ENCODE results near the gene AGTR1. TPM values are rescaled to one million over a fixed set of nuclear protein-coding genes. Genes with fewer than 3 reads are reported as not detected.

AGTR1 gene
- total and polyA plus RNA-seq, 10 of the 15 experiments (the other 5 are each of a cell fraction or from before 2014, with no cell fraction given): not detected

- TF ChIP-seq E2F8 (IDR thresholded peaks at IDR 0.05; ENCODE audit: low read depth, partially characterized antibody) (no peak), ZBTB11 (CRISPR knock-in tag; IDR thresholded peaks at IDR 0.05) (no peak), EP300 (IDR thresholded peaks at IDR 0.05; ENCODE audit: borderline replicate concordance in 1 of 2, control insufficient read depth in 1 of 2, low read depth in 2 of 2, low read length in 2 of 2) (no peak), SUZ12 (IDR thresholded peaks at IDR 0.05; ENCODE audit: unreplicated experiment) (no peak)
Observed at GRCh38 chr3:148723631-148724030, 25.9 kb downstream of the AGTR1 start (continued).

GRCh38 chr3:148727231-148727630, 29.5 kb downstream of the AGTR1 start:
- Histone ChIP-seq H3K4me2 (ENCODE audit: control insufficient read depth, insufficient read depth) (no peak overlapping the region), H3K27me3 (replicated peaks in 1 of 2; ENCODE audit: control insufficient read depth in 2 of 2, insufficient read depth in 2 of 2, low read length in 1 of 2) (no peaks in the 10 kb centered on the region), H4K20me1 (ENCODE audit: control insufficient read depth, insufficient read depth) (no peaks in the 10 kb centered on the region), H3K4me3 (no peak overlapping the region), H3K9ac (ENCODE audit: control insufficient read depth, insufficient read depth, low read length) (no peak overlapping the region), H3K27ac (ENCODE audit: control insufficient read depth, insufficient read depth) (no peak overlapping the region), H3K36me3 (ENCODE audit: control insufficient read depth in 2 of 2, insufficient read depth in 2 of 2, low read length in 1 of 2) (no peaks in the 10 kb centered on the region), H3K4me1 (ENCODE audit: control insufficient read depth, insufficient read depth, low read length) (no peaks in the 10 kb centered on the region), H2AFZ (ENCODE audit: control insufficient read depth, low read depth, low read length) (no peak overlapping the region), H3K79me2 (ENCODE audit: control insufficient read depth, insufficient read depth, low read length) (no peaks in the 10 kb centered on the region), H3K9me3 (replicated peaks; ENCODE audit: control insufficient read depth, insufficient read depth, low read length) (no peaks in the 10 kb centered on the region)
- ChIA-PET CTCF (interaction anchor here (0.7 to 0.8 kb wide), 2 partner anchors 8 to 214 kb away, joined by 3 to 4 read pairs; no protein-coding TSS in a partner anchor), RAD21 (ENCODE audit: unreplicated experiment) (interaction anchor here (0.8 kb wide), 1 partner anchor 228 kb away, joined by 3 read pairs; no protein-coding TSS in a partner anchor), POLR2A (no interaction called here), SMC1A (ENCODE audit: uncharacterized antibody, unreplicated experiment) (interaction anchor here (1.1 kb wide), 1 partner anchor 9 kb away, joined by 5 read pairs; no protein-coding TSS in a partner anchor)
- 13% methylated on average over 5 of the region's 5 CpGs for WGBS (ENCODE audit: insufficient coverage, insufficient replicate concordance, low lambda C conversion rate, missing lambda C conversion rate)
- ATAC-seq (peak; percentile 76), DNase-seq (ENCODE audit: low read depth, low spot score) (no peak), FAIRE-seq (peak; percentile 69)
- in situ Hi-C loops (cut with MboI): no loop called here
- no peak for TF ChIP-seq MYC (IDR thresholded peaks at IDR 0.05; ENCODE audit: insufficient read depth, insufficient read length, insufficient replicate concordance, low read length, severe bottlenecking)
- TF ChIP-seq SMC3 (IDR thresholded peaks at IDR 0.05; ENCODE audit: borderline replicate concordance, low read length): 0 out of 2 replicates have a peak, but pooled peaks have one; percentile 13
- TF ChIP-seq CTCF (IDR thresholded peaks at IDR 0.05 in 2 of 3, conservative IDR thresholded peaks at IDR 0.05 in 1 of 3; ENCODE audit: control insufficient read depth in 2 of 3, extremely low read depth in 1 of 3, insufficient read depth in 1 of 3, low read depth in 3 of 3, low read length in 3 of 3): peak; percentile 29 to 33 (median 32); a peak in 5 of 6 replicates
- no peak for TF ChIP-seq KAT2A (conservative IDR thresholded peaks at IDR 0.05; ENCODE audit: control insufficient read depth, low read depth, low read length)
- no TSS peak for BruUV-seq (replicated peaks)
- intact Hi-C loops (cut with micrococcal nuclease; ENCODE audit: unreplicated experiment): loop anchor here (1.0 kb wide), 1 partner anchor 216 kb away; no protein-coding TSS in a partner anchor
